Activated naive CD8-positive, alpha-beta T cell treated with anti-CD3 and anti-CD28 coated beads, Interleukin-2, amount 50 U/mL, for 16 hours (primary cell): Measurements from ENCODE around the gene CILP2.
A peak's percentile ranks its signal among the peaks of the same experiment; 100 is the strongest.

Experiments used
- DNase-seq: peaks from one replicate; pipeline ENCODE4 v3.0.0-alpha.2; 2020; ENCODE audit warnings: low read depth, low spot score

The CILP2 gene

GRCh38 chr19:19528721-19529490 is 9.2 kb upstream of the CILP2 start, which contains the start of gene YJEFN3:
Gene YJEFN3, plus strand, starts transcription at chr19:19528911. Its CDS starts 22 bp downstream, at chr19:19528933.
- no peak for DNase-seq

DNA sequence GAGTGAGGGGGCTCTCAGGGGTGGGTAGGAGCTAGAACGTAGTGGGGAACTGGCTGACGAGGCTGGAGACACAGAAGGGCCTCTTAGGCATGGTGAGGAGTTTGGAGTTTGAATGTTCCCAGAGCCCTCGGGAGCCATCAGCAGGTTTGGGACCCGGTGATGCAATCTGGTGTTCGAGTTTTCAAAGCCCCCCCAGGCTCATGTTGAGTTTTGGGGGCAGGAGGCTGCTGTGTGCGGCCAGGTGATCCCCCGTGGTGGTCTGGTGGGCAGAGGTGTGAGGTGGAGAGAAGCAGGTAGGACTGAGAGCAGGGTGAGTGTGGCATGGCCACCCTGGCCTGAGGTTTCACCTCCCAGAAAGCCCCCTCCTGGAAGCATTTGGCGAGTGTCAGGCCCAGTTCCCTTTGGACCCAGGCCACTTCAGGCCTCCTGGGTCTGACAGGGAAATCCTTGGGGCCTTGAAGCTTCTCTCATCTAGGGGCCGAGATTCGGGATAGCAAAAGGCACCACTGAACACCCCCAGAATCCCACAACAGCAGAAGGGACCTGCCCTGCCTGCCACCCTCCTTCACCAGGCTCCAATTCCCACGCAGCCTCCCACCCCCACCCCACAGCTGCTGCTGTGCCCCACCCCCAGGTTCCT is 8.2 kb upstream of the CILP2 start:
- no peak for DNase-seq

DNA sequence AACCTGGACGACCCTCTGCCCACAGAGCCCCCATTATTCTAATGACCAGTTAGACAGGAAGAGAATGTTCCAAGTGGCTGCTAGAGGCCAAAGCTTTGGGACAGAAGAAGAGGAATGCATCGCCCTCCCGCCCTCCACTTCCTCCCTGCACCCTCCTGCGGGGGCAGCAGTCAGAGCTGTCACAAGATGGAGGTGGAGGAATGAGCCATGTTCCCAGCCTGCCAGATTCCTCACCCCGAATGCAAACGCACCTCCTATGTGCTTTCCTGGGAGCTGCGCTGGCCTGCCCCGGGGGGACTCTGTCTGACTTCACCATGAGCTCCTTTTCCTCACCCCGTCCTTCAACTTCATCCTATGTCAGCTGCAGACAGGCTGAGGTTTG is 7.7 kb upstream of the CILP2 start:
- no peak for DNase-seq

DNA sequence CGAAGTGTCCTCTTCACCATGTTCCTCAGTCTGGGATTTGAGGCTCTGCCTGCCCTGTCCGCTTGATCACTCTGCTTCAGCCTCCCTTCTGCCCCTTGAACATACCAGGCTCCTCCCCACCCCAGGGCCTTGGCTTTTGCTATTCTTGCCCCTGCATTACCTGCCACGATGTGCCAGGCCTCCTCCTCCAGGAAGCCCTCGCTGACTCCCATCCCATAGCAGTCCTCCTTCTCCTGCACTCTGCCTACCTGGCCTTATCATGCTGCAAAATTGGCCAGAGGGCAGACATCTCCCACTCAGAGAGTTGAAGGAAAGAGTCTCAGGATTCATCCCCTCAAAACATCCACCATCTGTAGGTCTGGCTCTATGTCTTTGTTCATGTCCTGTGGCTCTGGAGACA is 7.2 kb upstream of the CILP2 start:
- no peak for DNase-seq

DNA sequence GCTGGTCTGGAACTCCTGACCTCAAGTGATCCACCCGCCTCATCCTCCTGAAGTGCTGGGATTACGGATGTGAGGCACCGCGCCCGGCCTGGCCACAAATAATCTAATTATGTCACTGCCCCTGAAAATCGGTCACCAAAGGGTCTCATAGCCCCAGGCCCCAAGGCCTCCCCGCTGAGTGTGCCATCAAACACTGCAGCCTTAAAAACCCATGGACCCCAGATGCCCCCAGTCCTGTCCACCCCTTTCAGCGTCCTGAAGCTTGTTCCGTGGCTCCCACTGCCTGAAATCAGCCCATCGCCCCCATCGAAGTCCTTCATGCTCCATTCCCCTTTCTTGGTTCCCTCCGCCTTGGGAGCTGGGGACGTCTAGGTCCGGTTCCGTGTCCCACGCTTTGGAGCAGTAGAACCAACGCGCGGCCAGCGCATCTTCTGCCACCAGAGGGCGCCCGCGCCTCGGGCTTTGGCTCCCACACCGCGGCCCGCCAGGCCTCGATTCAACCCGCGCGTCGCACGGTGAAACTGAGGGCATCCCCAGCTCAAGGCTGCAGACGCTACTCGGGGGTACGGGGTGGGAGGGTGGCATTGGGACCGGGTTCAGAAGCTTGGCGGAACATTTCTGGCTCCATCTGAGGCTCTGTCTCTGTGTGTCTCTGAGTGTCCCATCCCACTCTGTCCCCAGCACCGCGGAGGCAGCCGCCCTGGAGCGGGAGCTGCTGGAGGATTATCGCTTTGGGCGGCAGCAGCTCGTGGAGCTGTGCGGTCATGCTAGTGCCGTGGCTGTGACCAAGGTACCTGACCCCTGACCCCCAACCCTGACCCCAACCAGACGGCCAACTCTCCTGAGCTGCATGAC is 5.9 kb upstream of the CILP2 start:
- peak; percentile 70 for DNase-seq

GRCh38 chr19:19532806-19533701 is 5.0 kb upstream of the CILP2 start:
- DNase-seq, result no peak

GRCh38 chr19:19533841-19534240 is 4.2 kb upstream of the CILP2 start:
- no peak for DNase-seq

DNA sequence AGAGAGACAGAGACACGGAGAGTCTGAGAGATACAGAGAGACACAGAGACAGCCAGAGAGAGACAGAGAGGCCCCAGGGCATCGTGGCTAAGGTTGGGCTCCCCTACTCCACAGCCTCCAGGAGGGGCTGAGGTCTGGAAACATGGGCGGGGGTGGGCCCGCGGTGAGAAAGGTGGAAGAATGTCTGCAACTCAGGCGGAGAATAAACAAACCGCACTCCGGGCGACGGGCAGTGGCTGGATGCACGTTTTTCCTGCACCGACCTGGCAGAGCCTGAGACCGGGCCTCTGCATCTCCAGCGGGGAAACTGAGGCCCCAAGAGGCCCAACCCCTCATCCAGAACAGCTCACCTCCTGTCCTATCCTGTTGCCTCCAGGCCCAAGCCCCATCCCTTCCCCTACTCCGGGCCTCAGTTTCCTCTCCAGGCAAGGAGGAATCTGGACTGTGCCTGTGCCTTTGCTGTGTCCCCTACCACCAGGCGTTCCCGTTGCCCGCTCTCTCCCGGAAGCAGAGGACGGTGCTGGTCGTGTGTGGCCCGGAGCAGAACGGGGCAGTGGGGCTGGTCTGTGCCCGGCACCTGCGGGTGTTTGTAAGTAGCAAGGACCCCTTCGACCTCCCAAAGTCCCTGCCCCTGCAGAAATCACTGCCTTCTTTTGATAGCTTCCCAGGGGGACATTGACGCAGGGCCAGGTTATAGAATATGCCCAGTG is 3.4 kb upstream of the CILP2 start:
- no peak for DNase-seq

DNA sequence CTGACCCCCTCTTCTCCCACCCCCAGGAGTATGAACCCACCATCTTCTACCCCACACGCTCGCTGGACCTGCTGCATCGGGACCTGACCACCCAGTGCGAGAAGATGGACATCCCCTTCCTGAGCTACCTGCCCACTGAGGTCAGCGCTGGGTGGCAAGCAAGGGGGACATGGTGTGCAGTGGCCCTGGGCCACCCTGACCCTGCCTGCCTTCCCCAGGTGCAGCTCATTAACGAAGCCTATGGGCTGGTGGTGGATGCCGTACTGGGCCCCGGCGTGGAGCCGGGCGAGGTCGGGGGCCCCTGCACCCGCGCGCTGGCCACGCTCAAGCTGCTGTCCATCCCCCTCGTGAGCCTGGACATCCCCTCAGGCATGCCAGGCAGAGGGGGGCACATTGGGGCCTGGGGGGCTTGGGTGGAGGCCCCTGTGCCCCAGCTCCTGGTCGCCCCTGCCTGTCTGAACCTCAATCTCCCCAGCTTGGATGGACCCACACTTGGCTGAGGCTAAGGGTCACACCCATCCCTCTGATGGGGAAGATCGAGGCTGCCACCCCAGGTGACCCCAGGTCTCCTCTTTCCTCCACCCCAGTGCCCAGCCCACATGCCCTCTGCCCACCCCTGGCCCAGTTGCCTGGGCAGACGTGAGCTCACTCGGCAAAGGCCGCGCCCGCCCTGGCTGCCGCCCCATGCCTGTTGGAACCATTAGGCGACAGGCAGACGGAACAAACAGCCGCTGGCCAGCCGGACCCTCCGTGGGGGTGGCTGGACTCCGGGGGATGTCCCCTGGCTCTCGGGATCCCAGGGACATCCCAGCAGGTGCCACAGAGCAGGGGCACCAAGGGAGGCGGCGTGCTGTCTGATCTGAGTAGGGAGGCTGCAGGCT is 2.5 kb upstream of the CILP2 start:
- no peak for DNase-seq

- DNase-seq, result no peak
Measured at GRCh38 chr19:19537075-19538048, 703 bp upstream of the CILP2 start.

DNA sequence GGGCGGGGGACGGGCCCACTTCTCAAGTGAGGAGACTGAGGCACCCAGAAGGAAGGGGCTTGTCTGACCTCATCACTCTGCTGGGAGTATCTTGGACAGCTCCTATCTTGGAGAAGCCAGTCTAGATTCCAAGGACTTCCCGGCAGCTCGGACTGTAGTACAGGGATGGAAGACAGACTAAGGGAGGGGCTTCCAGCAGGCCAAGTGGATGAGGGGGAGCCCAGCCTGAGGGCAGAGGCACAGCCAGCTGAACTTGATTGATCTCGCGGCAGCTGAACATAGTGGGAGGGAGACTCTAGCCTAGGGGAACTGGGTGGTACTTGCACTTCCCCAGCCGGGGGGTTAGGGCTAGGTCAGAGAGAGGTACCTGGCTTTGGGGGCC is 711 bp downstream of the CILP2 start:
- DNase-seq, result no peak

GRCh38 chr19:19539698-19540063 is 1.6 kb downstream of the CILP2 start:
- no peak for DNase-seq

DNA sequence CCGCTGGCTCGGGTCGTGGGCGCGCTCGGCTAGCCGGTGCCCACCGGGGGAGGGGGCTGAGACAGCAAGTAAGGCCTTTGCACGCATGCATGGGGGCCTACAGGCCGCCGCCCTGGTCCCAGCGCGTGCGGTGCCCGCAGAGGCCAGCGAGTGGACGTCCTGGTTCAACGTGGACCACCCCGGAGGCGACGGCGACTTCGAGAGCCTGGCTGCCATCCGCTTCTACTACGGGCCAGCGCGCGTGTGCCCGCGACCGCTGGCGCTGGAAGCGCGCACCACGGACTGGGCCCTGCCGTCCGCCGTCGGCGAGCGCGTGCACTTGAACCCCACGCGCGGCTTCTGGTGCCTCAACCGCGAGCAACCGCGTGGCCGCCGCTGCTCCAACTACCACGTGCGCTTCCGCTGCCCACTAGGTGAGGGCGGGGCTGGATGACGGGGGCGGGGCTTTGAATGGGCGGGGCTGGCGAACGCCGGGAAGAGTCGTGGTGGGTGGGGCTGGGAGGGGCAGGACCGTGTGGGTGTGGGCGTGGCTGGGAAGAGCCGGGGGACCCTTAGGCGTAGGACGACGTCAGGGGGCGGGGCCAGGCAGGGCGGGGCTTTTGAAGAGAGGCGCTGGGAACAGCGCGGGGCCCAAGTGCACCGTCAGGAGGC is 2.1 kb downstream of the CILP2 start:
- DNase-seq, result peak; percentile 47

DNA sequence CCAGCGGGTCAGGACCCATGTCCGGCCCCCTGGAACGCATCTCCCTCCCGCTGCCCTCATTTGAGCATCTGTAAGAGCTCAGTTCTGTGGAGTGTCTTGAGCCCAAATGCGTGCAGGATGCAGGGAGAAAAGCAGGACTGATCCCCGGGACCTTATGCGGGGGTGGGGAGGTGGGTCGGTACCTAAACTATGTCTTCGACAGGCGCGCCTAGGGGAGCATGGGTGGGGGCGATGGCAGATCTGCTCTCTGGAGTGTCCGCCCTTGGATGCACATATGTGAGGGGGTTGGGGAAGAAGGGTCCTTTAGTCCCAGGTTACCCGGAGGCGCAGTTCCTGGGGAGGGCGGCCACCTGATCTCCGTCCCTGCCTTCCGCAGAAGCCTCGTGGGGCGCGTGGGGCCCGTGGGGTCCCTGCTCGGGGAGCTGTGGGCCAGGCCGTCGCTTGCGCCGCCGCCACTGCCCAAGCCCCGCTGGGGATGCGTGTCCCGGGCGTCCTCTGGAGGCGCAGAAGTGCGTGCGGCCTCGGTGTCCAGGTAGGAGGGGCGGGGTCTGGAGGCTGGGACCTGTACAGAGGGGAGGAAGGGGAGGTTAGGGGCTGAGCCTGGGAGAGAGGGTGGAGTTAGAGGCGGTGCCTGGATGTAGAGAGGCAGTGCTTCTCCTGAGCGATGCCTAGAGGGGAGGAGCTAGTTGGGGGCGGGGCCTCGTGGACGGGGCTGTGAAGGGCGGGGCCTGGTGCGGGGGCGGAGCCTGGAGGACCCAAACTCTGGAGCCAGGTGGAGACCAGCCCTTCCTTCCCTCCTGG is 2.9 kb downstream of the CILP2 start:
- DNase-seq, result peak; percentile 47

DNA sequence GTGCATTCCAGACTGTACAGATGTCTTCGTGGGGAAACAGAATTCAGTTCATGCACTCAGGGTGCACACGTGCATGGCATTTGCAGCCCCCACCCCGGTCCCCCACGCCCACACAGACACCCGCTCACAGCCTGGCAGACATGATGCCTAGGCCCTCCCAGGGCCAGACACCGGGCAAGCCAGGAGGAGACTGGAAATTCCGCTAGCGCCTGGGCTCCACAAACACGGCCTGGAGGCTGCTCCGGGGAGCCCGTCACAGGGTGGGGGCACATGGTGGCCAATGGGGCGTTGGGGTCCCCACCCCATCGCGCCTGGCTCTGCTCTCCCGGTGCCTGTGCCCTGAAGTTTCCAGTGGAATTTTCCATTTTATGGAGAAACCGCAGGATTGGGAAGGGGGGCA is 3.6 kb downstream of the CILP2 start:
- DNase-seq, result no peak

DNA sequence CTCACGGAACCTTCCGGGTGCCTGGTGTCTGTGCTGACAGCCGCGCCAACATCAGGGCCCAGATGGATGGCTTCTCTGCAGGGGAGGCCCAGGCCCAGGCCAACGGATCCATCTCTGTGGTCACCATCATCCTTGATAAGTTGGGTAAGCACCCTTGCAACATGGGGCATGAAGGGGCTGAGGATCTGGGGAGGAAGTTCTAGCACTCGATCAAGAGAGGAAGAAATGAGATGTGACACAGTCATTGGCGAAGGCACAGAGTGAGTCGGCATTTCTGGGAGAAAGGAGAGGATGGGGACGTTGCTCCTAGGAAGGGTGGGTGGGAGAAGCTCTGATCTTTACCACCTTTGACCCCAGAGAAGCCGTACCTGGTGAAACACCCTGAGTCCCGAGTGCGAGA is 4.4 kb downstream of the CILP2 start:
- DNase-seq, result no peak

DNA sequence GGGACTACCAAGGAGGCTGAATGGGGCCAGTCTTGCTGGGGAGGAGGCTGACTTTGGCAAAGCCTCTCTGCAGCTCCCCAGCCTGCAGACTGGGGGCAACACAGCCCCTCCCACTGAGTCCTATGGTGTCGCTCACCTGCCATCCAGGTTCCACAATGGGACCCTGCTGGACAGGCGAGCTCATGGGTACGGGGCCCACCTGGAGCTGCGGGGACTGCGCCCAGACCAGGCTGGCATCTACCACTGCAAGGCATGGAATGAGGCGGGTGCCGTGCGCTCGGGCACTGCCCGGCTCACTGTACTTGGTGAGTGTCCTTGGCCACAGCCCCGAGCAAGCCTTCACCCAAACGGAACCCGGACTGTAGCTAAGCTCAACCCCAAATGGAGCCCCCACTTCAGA is 5.0 kb downstream of the CILP2 start:
- no peak for DNase-seq
